ENCODE measurements around the gene PPM1H. TPM values are rescaled to one million over a fixed set of nuclear protein-coding genes. Genes with fewer than 3 reads are reported as not detected.
A peak's percentile ranks its signal among the peaks of the same experiment; 100 is the strongest.

The PPM1H gene
- total RNA-seq, 1 experiment from 2014 or later = 12.0 TPM

GRCh38 chr12:62799766-62800406, 135.1 kb downstream of the PPM1H start:
- H3F3A ChIP-seq (ENCODE audit: low read length, unreplicated experiment) = peaks cover 8% of the 10 kb centered on the region
- H3K9me3 ChIP-seq (ENCODE audit: low read length) = no peaks in the 10 kb centered on the region
- peak overlapping the region; percentile 91 for H3K27ac ChIP-seq (ENCODE audit: low read length)
- intact Hi-C loops (cut with micrococcal nuclease) = loop anchor here (1.0 to 5.0 kb wide), 3 partner anchors 67 to 362 kb away; no protein-coding TSS in a partner anchor
- DNase-seq (peak; percentile 92), ATAC-seq (peak; percentile 86)
- H3K4me2 ChIP-seq (ENCODE audit: low read length) = peak overlapping the region; percentile 58
- no peaks in the 10 kb centered on the region for H3K9me2 ChIP-seq (replicated peaks; ENCODE audit: low read length)
- no peaks in the 10 kb centered on the region for H3K27me3 ChIP-seq (ENCODE audit: low read length)
- H2AFZ ChIP-seq (ENCODE audit: low read length) = peak overlapping the region; percentile 25; the same call in 1 of the 2 replicates
- POLR2A ChIA-PET (ENCODE audit: unreplicated experiment) = interaction anchor here (0.6 to 1.1 kb wide), 6 partner anchors 14 to 270 kb away, joined by 3 to 9 read pairs (median 6); no protein-coding TSS in a partner anchor
- no peaks in the 10 kb centered on the region for H3K79me2 ChIP-seq (ENCODE audit: low read length)
- no peak overlapping the region for H3K4me3 ChIP-seq (ENCODE audit: low read length)
- TF ChIP-seq EZH2 (IDR thresholded peaks at IDR 0.05; ENCODE audit: low read length, unreplicated experiment) (no peak), CTCF (conservative IDR thresholded peaks at IDR 0.05; ENCODE audit: low read depth, low read length) (no peak), EZH2phosphoT487 (IDR thresholded peaks at IDR 0.05; ENCODE audit: borderline replicate concordance, low read length) (no peak)
- H3K9ac ChIP-seq (ENCODE audit: low read length) = peak overlapping the region; percentile 70
- BruUV-seq (replicated peaks) = TSS peak; percentile 32
- no peaks in the 10 kb centered on the region for H3K36me3 ChIP-seq (ENCODE audit: low read depth, low read length)
- no peaks in the 10 kb centered on the region for H4K20me1 ChIP-seq (ENCODE audit: low read length)
- CTCF ChIA-PET = interaction anchor here (0.6 to 2.3 kb wide), 8 partner anchors 8 to 269 kb away, joined by 3 to 10 read pairs (median 4); partner anchors contain the start of gene PPM1H
- peaks cover 17% of the 10 kb centered on the region for H3K4me1 ChIP-seq (ENCODE audit: insufficient read depth, low read length)

GRCh38 chr12:62799126-62799736, 135.7 kb downstream of the PPM1H start:
- Histone ChIP-seq H3K4me3 (ENCODE audit: low read length) (no peak overlapping the region), H3K4me2 (ENCODE audit: low read length) (peak overlapping the region; percentile 58), H3K4me1 (ENCODE audit: insufficient read depth, low read length) (peaks cover 17% of the 10 kb centered on the region), H3K9me2 (replicated peaks; ENCODE audit: low read length) (no peaks in the 10 kb centered on the region), H2AFZ (ENCODE audit: low read length) (no peak overlapping the region), H3F3A (ENCODE audit: low read length, unreplicated experiment) (peaks cover 8% of the 10 kb centered on the region), H3K9me3 (ENCODE audit: low read length) (no peaks in the 10 kb centered on the region), H3K27me3 (ENCODE audit: low read length) (no peaks in the 10 kb centered on the region), H4K20me1 (ENCODE audit: low read length) (no peaks in the 10 kb centered on the region), H3K27ac (ENCODE audit: low read length) (peak overlapping the region; percentile 91), H3K36me3 (ENCODE audit: low read depth, low read length) (no peaks in the 10 kb centered on the region), H3K79me2 (ENCODE audit: low read length) (no peaks in the 10 kb centered on the region), H3K9ac (ENCODE audit: low read length) (peak overlapping the region; percentile 70)
- ChIA-PET CTCF (interaction anchor here (0.5 to 2.3 kb wide), 6 partner anchors 49 to 280 kb away, joined by 3 to 17 read pairs (median 7); no protein-coding TSS in a partner anchor), POLR2A (ENCODE audit: unreplicated experiment) (interaction anchor here (0.7 to 1.1 kb wide), 2 partner anchors 136 to 198 kb away, joined by 3 to 4 read pairs; no protein-coding TSS in a partner anchor)
- intact Hi-C loops (cut with micrococcal nuclease) = loop anchor here (1.0 kb wide), 1 partner anchor 361 kb away; no protein-coding TSS in a partner anchor
- peak; percentile 56 for ATAC-seq
- TF ChIP-seq CTCF (conservative IDR thresholded peaks at IDR 0.05; ENCODE audit: low read depth, low read length) (peak; percentile 94), EZH2 (IDR thresholded peaks at IDR 0.05; ENCODE audit: low read length, unreplicated experiment) (no peak), EZH2phosphoT487 (IDR thresholded peaks at IDR 0.05; ENCODE audit: borderline replicate concordance, low read length) (no peak)
- peak; percentile 87 for DNase-seq
- no TSS peak for BruUV-seq (replicated peaks)
